ENCODE data around the gene CAPN5. TPM values are rescaled to one million over a fixed set of nuclear protein-coding genes. Genes with fewer than 3 reads are reported as not detected.

CAPN5 gene
- total and polyA plus RNA-seq, 2 of the 13 experiments (the other 11 are each of a cell fraction or from before 2014, with no cell fraction given) = 0.27 to 1.2 TPM

- intact Hi-C loops (cut with micrococcal nuclease; ENCODE audit: unreplicated experiment) (no loop called here), in situ Hi-C loops (cut with HindIII; ENCODE audit: extremely low pct_ligation_motif_present, low pct_unique_long_range_greater_than_20kb) (no loop called here)
- no peak overlapping the region for H3K9ac ChIP-seq (ENCODE audit: insufficient read depth, low read depth, low read length)
- BruUV-seq (replicated peaks) = no TSS peak
- H3K4me1 ChIP-seq (ENCODE audit: insufficient read depth, low read length) = peaks cover 43% of the 10 kb centered on the region
- no peak overlapping the region for H3K4me2 ChIP-seq (ENCODE audit: low read depth, low read length)
- no peaks in the 10 kb centered on the region for H3K36me3 ChIP-seq (replicated peaks in 1 of 2; ENCODE audit: control insufficient read depth in 1 of 2, insufficient read depth in 2 of 2, low read length in 2 of 2)
- H3K9me3 ChIP-seq (ENCODE audit: low read length) = no peaks in the 10 kb centered on the region
- H3K4me3 ChIP-seq (replicated peaks in 1 of 3; ENCODE audit: insufficient read depth in 1 of 3, low read depth in 2 of 3, low read length in 3 of 3) = no peak overlapping the region
- H3K27ac ChIP-seq (ENCODE audit: extremely low read length, insufficient read depth, low read length) = no peak overlapping the region
- H3K79me2 ChIP-seq (ENCODE audit: insufficient read depth, low read length) = no peaks in the 10 kb centered on the region
- CTCF ChIA-PET (ENCODE audit: low intra/inter-chr PET ratio, low total read pairs) = no interaction called here
- POLR2A ChIA-PET = no interaction called here
- H2AFZ ChIP-seq (ENCODE audit: low read length) = no peak overlapping the region
- WGBS (ENCODE audit: low lambda C conversion rate) = 95% methylated on average over 5 of the region's 5 CpGs
- ATAC-seq (no peak), FAIRE-seq (no peak), DNase-seq (ENCODE audit: low spot score) (no peak)
- H4K20me1 ChIP-seq (ENCODE audit: insufficient read depth, low read length) = no peaks in the 10 kb centered on the region
- H3K27me3 ChIP-seq (ENCODE audit: control insufficient read depth in 1 of 2, insufficient read depth in 2 of 2, low read length in 2 of 2) = no peaks in the 10 kb centered on the region
- TF ChIP-seq ZNF44 (CRISPR knock-in tag; IDR thresholded peaks at IDR 0.05) (no peak), TCF7L2 (IDR thresholded peaks at IDR 0.05; ENCODE audit: low read depth, low read length) (no peak), ZSCAN30 (CRISPR knock-in tag; IDR thresholded peaks at IDR 0.05) (no peak), ZNF20 (CRISPR knock-in tag; IDR thresholded peaks at IDR 0.05) (no peak), MBD4 (IDR thresholded peaks at IDR 0.05; ENCODE audit: borderline replicate concordance, low read length) (no peak), SATB2 (CRISPR knock-in tag; IDR thresholded peaks at IDR 0.05) (no peak), MAFG (CRISPR knock-in tag; IDR thresholded peaks at IDR 0.05) (no peak), ZFP36L1 (CRISPR knock-in tag; IDR thresholded peaks at IDR 0.05) (no peak), ZSCAN9 (CRISPR knock-in tag; IDR thresholded peaks at IDR 0.05; ENCODE audit: borderline replicate concordance) (no peak), ZFP91 (CRISPR knock-in tag; IDR thresholded peaks at IDR 0.05; ENCODE audit: borderline replicate concordance) (no peak), ZNF709 (CRISPR knock-in tag; IDR thresholded peaks at IDR 0.05) (no peak), ZNF513 (CRISPR knock-in tag; conservative IDR thresholded peaks at IDR 0.05) (no peak), ZNF207 (IDR thresholded peaks at IDR 0.05; ENCODE audit: borderline replicate concordance) (no peak)
- TF ChIP-seq, protein P1, sequence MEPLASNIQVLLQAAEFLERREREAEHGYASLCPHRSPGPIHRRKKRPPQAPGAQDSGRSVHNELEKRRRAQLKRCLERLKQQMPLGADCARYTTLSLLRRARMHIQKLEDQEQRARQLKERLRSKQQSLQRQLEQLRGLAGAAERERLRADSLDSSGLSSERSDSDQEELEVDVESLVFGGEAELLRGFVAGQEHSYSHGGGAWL (CRISPR knock-in tag; IDR thresholded peaks at IDR 0.05) = no peak
- TF ChIP-seq, protein P2, sequence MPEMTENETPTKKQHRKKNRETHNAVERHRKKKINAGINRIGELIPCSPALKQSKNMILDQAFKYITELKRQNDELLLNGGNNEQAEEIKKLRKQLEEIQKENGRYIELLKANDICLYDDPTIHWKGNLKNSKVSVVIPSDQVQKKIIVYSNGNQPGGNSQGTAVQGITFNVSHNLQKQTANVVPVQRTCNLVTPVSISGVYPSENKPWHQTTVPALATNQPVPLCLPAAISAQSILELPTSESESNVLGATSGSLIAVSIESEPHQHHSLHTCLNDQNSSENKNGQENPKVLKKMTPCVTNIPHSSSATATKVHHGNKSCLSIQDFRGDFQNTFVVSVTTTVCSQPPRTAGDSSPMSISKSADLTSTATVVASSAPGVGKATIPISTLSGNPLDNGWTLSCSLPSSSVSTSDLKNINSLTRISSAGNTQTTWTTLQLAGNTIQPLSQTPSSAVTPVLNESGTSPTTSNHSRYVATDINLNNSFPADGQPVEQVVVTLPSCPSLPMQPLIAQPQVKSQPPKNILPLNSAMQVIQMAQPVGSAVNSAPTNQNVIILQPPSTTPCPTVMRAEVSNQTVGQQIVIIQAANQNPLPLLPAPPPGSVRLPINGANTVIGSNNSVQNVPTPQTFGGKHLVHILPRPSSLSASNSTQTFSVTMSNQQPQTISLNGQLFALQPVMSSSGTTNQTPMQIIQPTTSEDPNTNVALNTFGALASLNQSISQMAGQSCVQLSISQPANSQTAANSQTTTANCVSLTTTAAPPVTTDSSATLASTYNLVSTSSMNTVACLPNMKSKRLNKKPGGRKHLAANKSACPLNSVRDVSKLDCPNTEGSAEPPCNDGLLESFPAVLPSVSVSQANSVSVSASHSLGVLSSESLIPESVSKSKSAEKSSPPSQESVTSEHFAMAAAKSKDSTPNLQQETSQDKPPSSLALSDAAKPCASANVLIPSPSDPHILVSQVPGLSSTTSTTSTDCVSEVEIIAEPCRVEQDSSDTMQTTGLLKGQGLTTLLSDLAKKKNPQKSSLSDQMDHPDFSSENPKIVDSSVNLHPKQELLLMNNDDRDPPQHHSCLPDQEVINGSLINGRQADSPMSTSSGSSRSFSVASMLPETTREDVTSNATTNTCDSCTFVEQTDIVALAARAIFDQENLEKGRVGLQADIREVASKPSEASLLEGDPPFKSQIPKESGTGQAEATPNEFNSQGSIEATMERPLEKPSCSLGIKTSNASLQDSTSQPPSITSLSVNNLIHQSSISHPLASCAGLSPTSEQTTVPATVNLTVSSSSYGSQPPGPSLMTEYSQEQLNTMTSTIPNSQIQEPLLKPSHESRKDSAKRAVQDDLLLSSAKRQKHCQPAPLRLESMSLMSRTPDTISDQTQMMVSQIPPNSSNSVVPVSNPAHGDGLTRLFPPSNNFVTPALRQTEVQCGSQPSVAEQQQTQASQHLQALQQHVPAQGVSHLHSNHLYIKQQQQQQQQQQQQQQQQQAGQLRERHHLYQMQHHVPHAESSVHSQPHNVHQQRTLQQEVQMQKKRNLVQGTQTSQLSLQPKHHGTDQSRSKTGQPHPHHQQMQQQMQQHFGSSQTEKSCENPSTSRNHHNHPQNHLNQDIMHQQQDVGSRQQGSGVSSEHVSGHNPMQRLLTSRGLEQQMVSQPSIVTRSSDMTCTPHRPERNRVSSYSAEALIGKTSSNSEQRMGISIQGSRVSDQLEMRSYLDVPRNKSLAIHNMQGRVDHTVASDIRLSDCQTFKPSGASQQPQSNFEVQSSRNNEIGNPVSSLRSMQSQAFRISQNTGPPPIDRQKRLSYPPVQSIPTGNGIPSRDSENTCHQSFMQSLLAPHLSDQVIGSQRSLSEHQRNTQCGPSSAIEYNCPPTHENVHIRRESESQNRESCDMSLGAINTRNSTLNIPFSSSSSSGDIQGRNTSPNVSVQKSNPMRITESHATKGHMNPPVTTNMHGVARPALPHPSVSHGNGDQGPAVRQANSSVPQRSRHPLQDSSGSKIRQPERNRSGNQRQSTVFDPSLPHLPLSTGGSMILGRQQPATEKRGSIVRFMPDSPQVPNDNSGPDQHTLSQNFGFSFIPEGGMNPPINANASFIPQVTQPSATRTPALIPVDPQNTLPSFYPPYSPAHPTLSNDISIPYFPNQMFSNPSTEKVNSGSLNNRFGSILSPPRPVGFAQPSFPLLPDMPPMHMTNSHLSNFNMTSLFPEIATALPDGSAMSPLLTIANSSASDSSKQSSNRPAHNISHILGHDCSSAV (CRISPR knock-in tag; IDR thresholded peaks at IDR 0.05; ENCODE audit: borderline replicate concordance) = no peak
These were observed 103.3 kb downstream of the CAPN5 start for GRCh38 chr11:77170107-77170506.

Data from HepG2 (cell line).